SU-DHL-6 (cell line): ENCODE data around the gene MEMO1.
"Not testable (repeated sequence)": the region's sequence is repeated elsewhere in the genome, so short reads cannot be mapped to it uniquely, and the experiment has no call there.

Experiments
- H2AFZ ChIP-seq: fragments of 200-600 bp; sonication (generic); 2 replicates; pipeline ENCODE4 v1.6.1; 2014; ENCODE audit warnings: low read depth, mild to moderate bottlenecking, moderate library complexity, mixed read lengths, antibody characterized with exemption, low read length; ENCODE audit not compliant: severe bottlenecking
- H3F3A ChIP-seq: fragments of 200-600 bp; shearing (Covaris generic); 2 replicates; pipeline ENCODE4 v1.6.0; 2016; ENCODE audit warnings: antibody characterized with exemption, mild to moderate bottlenecking; ENCODE audit not compliant: insufficient read depth
- H3K27ac ChIP-seq: fragments of 200-600 bp; sonication (generic); 2 replicates; pipeline ENCODE4 v1.5.1; 2016; ENCODE audit warnings: low read depth, mild to moderate bottlenecking, low read length, moderate library complexity, mixed read lengths
- H3K27me3 ChIP-seq: fragments of 200-600 bp; sonication (generic), shearing (Covaris generic); 2 replicates; pipeline ENCODE4 v1.6.0; 2014; ENCODE audit warnings: mild to moderate bottlenecking, low read length
- H3K36me3 ChIP-seq: fragments of 200-600 bp; sonication (generic); 2 replicates; pipeline ENCODE4 v1.6.1; 2014; ENCODE audit warnings: mild to moderate bottlenecking, low read length, mixed read lengths
- H3K4me2 ChIP-seq: fragments of 300-600, 200-600 bp; shearing (Covaris generic), sonication (generic); 2 replicates; pipeline ENCODE4 v1.6.0; 2014; ENCODE audit warnings: low read length, low read depth, mild to moderate bottlenecking; ENCODE audit not compliant: poor library complexity, severe bottlenecking
- H3K4me3 ChIP-seq: fragments of 200-600 bp; sonication (generic); 2 replicates; pipeline ENCODE4 v1.5.1; 2014; ENCODE audit warnings: antibody characterized with exemption, low read length, mild to moderate bottlenecking, mixed read lengths; ENCODE audit not compliant: insufficient read depth, poor library complexity, severe bottlenecking
- H3K79me2 ChIP-seq: fragments of 200-600 bp; sonication (generic); 2 replicates; pipeline ENCODE4 v1.6.1; 2014; ENCODE audit warnings: mild to moderate bottlenecking, low read length, moderate library complexity; ENCODE audit not compliant: insufficient read depth
- H3K9ac ChIP-seq: fragments of 200-600 bp; sonication (generic); 2 replicates; pipeline ENCODE4 v1.7.0; 2014; ENCODE audit warnings: mild to moderate bottlenecking, low read length
- H3K9me2 ChIP-seq: fragments of 200-600 bp; sonication (generic); replicated peaks from 2 replicates; pipeline ENCODE4 v1.6.1; 2014; ENCODE audit warnings: low read length; ENCODE audit not compliant: insufficient read depth
- H3K9me3 ChIP-seq: fragments of 200-600 bp; sonication (generic); 2 replicates; pipeline ENCODE4 v1.6.1; 2014; ENCODE audit warnings: low read length, mixed read lengths; ENCODE audit not compliant: insufficient read depth
- H4K20me1 ChIP-seq: fragments of 200-600 bp; sonication (generic); 2 replicates; pipeline ENCODE4 v1.6.1; 2014; ENCODE audit warnings: low read depth, mild to moderate bottlenecking, antibody characterized with exemption, low read length, moderate library complexity, mixed read lengths
- CTCF ChIP-seq: fragments of 200-600 bp; sonication (generic); IDR thresholded peaks from one replicate; pipeline ENCODE4 v1.5.1; 2017; ENCODE audit warnings: antibody characterized with exemption, mild to moderate bottlenecking, low read length, moderate library complexity; ENCODE audit not compliant: insufficient read depth, poor library complexity, severe bottlenecking
- EZH2phosphoT487 ChIP-seq: fragments of 200-600 bp; sonication (generic), shearing (Covaris generic); conservative IDR thresholded peaks from 2 replicates; pipeline ENCODE4 v1.6.1; 2018; ENCODE audit warnings: mild to moderate bottlenecking, antibody characterized with exemption, low read length, moderate library complexity, mixed read lengths

The MEMO1 gene

GRCh38 chr2:31962757-31963361 is 47.9 kb downstream of the MEMO1 start:
- Histone ChIP-seq H3K4me2 (no peak overlapping the region), H2AFZ (no peak overlapping the region), H3K4me3 (no peak overlapping the region), H3K79me2 (peaks cover 92% of the 10 kb centered on the region), H3K36me3 (no peaks in the 10 kb centered on the region), H3K9ac (no peak overlapping the region), H4K20me1 (no peaks in the 10 kb centered on the region), H3K27me3 (no peaks in the 10 kb centered on the region), H3K9me2 (no peaks in the 10 kb centered on the region), H3K27ac (no peak overlapping the region), H3K9me3 (no peaks in the 10 kb centered on the region), H3F3A (no peaks in the 10 kb centered on the region; the same call in 1 of the 2 replicates)
- no peak for TF ChIP-seq EZH2phosphoT487
- no peak for TF ChIP-seq CTCF

- H3K4me2 ChIP-seq: no peak overlapping the region
- peaks cover 5% of the 10 kb centered on the region for H4K20me1 ChIP-seq
These were observed 52.6 kb downstream of the MEMO1 start for GRCh38 chr2:31958140-31958717.

GRCh38 chr2:31957354-31958139 is 53.3 kb downstream of the MEMO1 start:
- Histone ChIP-seq H3K4me3 (no peak overlapping the region), H3K9ac (no peak overlapping the region), H3F3A (0 out of 2 replicates have a peak, but pooled peaks cover 9% of the 10 kb centered on the region), H3K79me2 (peaks cover 99% of the 10 kb centered on the region), H3K4me2 (peak overlapping the region; percentile 29), H4K20me1 (peaks cover 5% of the 10 kb centered on the region), H3K36me3 (no peaks in the 10 kb centered on the region), H3K9me2 (no peaks in the 10 kb centered on the region), H3K27me3 (no peaks in the 10 kb centered on the region), H3K27ac (peak overlapping the region; percentile 9; the same call in 1 of the 2 replicates), H3K9me3 (no peaks in the 10 kb centered on the region), H2AFZ (no peak overlapping the region)
- TF ChIP-seq EZH2phosphoT487: no peak
- TF ChIP-seq CTCF: no peak

More at GRCh38 chr2:31958140-31958717, 52.6 kb downstream of the MEMO1 start:
- TF ChIP-seq EZH2phosphoT487 (no peak), CTCF (no peak)
- no peak overlapping the region for H2AFZ ChIP-seq
- no peaks in the 10 kb centered on the region for H3K27me3 ChIP-seq
- no peaks in the 10 kb centered on the region for H3K9me2 ChIP-seq
- H3K9ac ChIP-seq: no peak overlapping the region
- no peak overlapping the region for H3K27ac ChIP-seq
- H3K4me3 ChIP-seq: no peak overlapping the region
- no peaks in the 10 kb centered on the region for H3K9me3 ChIP-seq
- 0 out of 2 replicates have a peak, but pooled peaks cover 6% of the 10 kb centered on the region for H3F3A ChIP-seq
- H3K36me3 ChIP-seq: no peaks in the 10 kb centered on the region
- peaks cover 100% of the 10 kb centered on the region for H3K79me2 ChIP-seq

GRCh38 chr2:31956934-31957333 is 53.9 kb downstream of the MEMO1 start:
- not testable (repeated sequence) for H3K27ac ChIP-seq, H3K36me3 ChIP-seq, H3K4me3 ChIP-seq, H3K9ac ChIP-seq, H3F3A ChIP-seq, H3K27me3 ChIP-seq, H3K9me3 ChIP-seq, H4K20me1 ChIP-seq, H3K9me2 ChIP-seq, H2AFZ ChIP-seq
- Histone ChIP-seq H3K79me2 (peaks cover 99% of the 10 kb centered on the region), H3K4me2 (peak overlapping the region; percentile 29)
